GM12878 (cell line): Measurements from ENCODE around the gene CDH4. TPM values are rescaled to one million over a fixed set of nuclear protein-coding genes. Genes with fewer than 3 reads are reported as not detected.

Source experiments
- BMI1 ChIP-seq: fragments of 450-650 bp; IDR thresholded peaks from 2 replicates; pipeline ENCODE4 v1.6.1; 2016; ENCODE audit warnings: mild to moderate bottlenecking, moderate library complexity, borderline replicate concordance
- HCFC1 ChIP-seq: fragments of 150-350 bp; IDR thresholded peaks from 2 replicates; pipeline ENCODE4 v1.6.1; 2014; ENCODE audit warnings: low read length
- MYC ChIP-seq: IDR thresholded peaks from 2 replicates; pipeline ENCODE4 v1.6.1; 2011; ENCODE audit warnings: mild to moderate bottlenecking, low read length, moderate library complexity, inconsistent platforms; ENCODE audit not compliant: insufficient read depth, insufficient replicate concordance, insufficient read length, severe bottlenecking
- NFYB ChIP-seq: IDR thresholded peaks from 2 replicates; pipeline ENCODE4 v1.6.1; 2011; ENCODE audit warnings: low read depth, mild to moderate bottlenecking, low read length, improper control_type of control experiment, moderate library complexity; ENCODE audit not compliant: insufficient read depth
- SP1 ChIP-seq: IDR thresholded peaks from one replicate; pipeline ENCODE4 v1.6.1; 2011; ENCODE audit warnings: low read depth, low read length
- SUPT20H ChIP-seq: IDR thresholded peaks from 2 replicates; pipeline ENCODE4 v1.6.1; 2011; ENCODE audit warnings: low read depth, mild to moderate bottlenecking, low read length, moderate library complexity, borderline replicate concordance; ENCODE audit not compliant: control insufficient read depth
- TCF12 ChIP-seq: IDR thresholded peaks from 2 replicates; pipeline ENCODE4 v1.6.1; 2011; ENCODE audit warnings: low read depth, mild to moderate bottlenecking, low read length
- polyA plus RNA-seq, 11 experiments: library from polyadenylated mRNA; depleted of rRNA in 4 of 11; unstranded in 6 of 11; stranded (reverse) in 5 of 11; fragments of >200 nt; fragmentation: Nextera tagmentation in 4 of 11; fragmentation: Illumina TruSeq in 1 of 11; extraction: Ambion mirVana in 4 of 11; extraction: Trizol in 1 of 11; gene quantifications; 1 replicate in 1 of 11; 2 replicates in 10 of 11; pipeline versions ENCODE4 v1.2.1 to v1.2.3, GENCODE V29; 2011 to 2016; ENCODE audit warnings: inconsistent platforms in 2 of 11, missing spikeins in 2 of 11, low read depth in 1 of 11
- total RNA-seq, 4 experiments: library from RNA; depleted of rRNA in 3 of 4; stranded (reverse); fragments of >200 nt in 3 of 4; fragmentation: Illumina TruSeq in 1 of 4; extraction: Trizol in 1 of 4; gene quantifications; 2 replicates each; pipeline versions ENCODE4 v1.2.1 to v1.2.3, GENCODE V29; 2013 to 2021
- TF ChIP-seq, protein P1 (sequence below): fragments of 450-650 bp; IDR thresholded peaks from 2 replicates; pipeline ENCODE4 v1.6.1; 2016; ENCODE audit warnings: mild to moderate bottlenecking, moderate library complexity, borderline replicate concordance
- TF ChIP-seq, protein P2 (sequence below): IDR thresholded peaks from 2 replicates; pipeline ENCODE4 v1.6.1; 2011; ENCODE audit warnings: borderline replicate concordance, low read depth, mild to moderate bottlenecking, moderate library complexity, low read length; ENCODE audit not compliant: insufficient read depth, poor library complexity, severe bottlenecking
- TF ChIP-seq, protein P3 (sequence below): IDR thresholded peaks from 2 replicates; pipeline ENCODE4 v1.6.1; 2012; ENCODE audit warnings: low read depth, low read length, improper control_type of control experiment
- TF ChIP-seq, protein P4 (sequence below): fragments of 450-650 bp; IDR thresholded peaks from 2 replicates; pipeline ENCODE4 v1.6.1; 2017; ENCODE audit warnings: mild to moderate bottlenecking, moderate library complexity
- TF ChIP-seq, protein P5 (sequence below): IDR thresholded peaks from 2 replicates; pipeline ENCODE4 v1.6.1; 2011; ENCODE audit warnings: borderline replicate concordance, low read depth, mild to moderate bottlenecking, moderate library complexity, mixed read lengths, low read length; ENCODE audit not compliant: insufficient read depth; ENCODE audit errors: extremely low read length
- TF ChIP-seq, protein P6 (sequence below): fragments of 450-650 bp; IDR thresholded peaks from 2 replicates; pipeline ENCODE4 v1.6.1; 2017; ENCODE audit warnings: antibody characterized with exemption, mild to moderate bottlenecking, moderate library complexity

The CDH4 gene
- total and polyA plus RNA-seq, 10 of the 15 experiments (the other 5 are each of a cell fraction or from before 2014, with no cell fraction given) = not detected

DNA sequence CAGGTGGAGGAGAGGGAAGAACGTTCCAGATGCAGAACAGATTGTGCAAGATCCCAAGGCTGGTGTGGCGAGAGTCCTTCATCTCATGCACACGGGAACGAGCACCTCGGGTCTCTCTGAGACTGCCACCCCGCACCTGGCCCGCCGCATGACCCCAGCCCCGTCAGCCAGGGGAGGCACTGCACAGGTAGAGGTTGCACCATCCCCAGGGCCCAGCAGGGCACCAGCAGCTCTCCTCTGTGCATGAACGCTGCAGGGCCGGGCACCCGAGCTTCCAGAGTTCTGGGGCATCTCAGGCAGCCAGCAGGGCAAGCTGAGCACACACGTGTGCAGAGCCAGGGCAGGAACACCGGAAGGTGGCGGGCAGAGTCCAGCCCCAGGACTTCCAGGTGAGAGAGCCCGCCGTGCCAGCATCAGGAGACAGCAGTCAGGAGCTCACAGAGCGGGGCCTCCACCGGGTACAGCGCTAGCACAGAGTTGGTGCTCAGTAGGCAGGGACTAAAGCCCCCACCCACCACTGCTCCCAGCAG, 620.4 kb downstream of the CDH4 start (continued):
- TF ChIP-seq, protein P1, sequence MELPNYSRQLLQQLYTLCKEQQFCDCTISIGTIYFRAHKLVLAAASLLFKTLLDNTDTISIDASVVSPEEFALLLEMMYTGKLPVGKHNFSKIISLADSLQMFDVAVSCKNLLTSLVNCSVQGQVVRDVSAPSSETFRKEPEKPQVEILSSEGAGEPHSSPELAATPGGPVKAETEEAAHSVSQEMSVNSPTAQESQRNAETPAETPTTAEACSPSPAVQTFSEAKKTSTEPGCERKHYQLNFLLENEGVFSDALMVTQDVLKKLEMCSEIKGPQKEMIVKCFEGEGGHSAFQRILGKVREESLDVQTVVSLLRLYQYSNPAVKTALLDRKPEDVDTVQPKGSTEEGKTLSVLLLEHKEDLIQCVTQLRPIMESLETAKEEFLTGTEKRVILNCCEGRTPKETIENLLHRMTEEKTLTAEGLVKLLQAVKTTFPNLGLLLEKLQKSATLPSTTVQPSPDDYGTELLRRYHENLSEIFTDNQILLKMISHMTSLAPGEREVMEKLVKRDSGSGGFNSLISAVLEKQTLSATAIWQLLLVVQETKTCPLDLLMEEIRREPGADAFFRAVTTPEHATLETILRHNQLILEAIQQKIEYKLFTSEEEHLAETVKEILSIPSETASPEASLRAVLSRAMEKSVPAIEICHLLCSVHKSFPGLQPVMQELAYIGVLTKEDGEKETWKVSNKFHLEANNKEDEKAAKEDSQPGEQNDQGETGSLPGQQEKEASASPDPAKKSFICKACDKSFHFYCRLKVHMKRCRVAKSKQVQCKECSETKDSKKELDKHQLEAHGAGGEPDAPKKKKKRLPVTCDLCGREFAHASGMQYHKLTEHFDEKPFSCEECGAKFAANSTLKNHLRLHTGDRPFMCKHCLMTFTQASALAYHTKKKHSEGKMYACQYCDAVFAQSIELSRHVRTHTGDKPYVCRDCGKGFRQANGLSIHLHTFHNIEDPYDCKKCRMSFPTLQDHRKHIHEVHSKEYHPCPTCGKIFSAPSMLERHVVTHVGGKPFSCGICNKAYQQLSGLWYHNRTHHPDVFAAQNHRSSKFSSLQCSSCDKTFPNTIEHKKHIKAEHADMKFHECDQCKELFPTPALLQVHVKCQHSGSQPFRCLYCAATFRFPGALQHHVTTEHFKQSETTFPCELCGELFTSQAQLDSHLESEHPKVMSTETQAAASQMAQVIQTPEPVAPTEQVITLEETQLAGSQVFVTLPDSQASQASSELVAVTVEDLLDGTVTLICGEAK = no peak
- no peak for TF ChIP-seq SP1
- no peak for TF ChIP-seq TCF12
- TF ChIP-seq, protein P2, sequence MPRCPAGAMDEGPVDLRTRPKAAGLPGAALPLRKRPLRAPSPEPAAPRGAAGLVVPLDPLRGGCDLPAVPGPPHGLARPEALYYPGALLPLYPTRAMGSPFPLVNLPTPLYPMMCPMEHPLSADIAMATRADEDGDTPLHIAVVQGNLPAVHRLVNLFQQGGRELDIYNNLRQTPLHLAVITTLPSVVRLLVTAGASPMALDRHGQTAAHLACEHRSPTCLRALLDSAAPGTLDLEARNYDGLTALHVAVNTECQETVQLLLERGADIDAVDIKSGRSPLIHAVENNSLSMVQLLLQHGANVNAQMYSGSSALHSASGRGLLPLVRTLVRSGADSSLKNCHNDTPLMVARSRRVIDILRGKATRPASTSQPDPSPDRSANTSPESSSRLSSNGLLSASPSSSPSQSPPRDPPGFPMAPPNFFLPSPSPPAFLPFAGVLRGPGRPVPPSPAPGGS = no peak
- TF ChIP-seq, protein P3, sequence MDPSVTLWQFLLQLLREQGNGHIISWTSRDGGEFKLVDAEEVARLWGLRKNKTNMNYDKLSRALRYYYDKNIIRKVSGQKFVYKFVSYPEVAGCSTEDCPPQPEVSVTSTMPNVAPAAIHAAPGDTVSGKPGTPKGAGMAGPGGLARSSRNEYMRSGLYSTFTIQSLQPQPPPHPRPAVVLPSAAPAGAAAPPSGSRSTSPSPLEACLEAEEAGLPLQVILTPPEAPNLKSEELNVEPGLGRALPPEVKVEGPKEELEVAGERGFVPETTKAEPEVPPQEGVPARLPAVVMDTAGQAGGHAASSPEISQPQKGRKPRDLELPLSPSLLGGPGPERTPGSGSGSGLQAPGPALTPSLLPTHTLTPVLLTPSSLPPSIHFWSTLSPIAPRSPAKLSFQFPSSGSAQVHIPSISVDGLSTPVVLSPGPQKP = no peak
- TF ChIP-seq SUPT20H = no peak
- TF ChIP-seq NFYB = no peak
- TF ChIP-seq BMI1 = no peak
- TF ChIP-seq, protein P4, sequence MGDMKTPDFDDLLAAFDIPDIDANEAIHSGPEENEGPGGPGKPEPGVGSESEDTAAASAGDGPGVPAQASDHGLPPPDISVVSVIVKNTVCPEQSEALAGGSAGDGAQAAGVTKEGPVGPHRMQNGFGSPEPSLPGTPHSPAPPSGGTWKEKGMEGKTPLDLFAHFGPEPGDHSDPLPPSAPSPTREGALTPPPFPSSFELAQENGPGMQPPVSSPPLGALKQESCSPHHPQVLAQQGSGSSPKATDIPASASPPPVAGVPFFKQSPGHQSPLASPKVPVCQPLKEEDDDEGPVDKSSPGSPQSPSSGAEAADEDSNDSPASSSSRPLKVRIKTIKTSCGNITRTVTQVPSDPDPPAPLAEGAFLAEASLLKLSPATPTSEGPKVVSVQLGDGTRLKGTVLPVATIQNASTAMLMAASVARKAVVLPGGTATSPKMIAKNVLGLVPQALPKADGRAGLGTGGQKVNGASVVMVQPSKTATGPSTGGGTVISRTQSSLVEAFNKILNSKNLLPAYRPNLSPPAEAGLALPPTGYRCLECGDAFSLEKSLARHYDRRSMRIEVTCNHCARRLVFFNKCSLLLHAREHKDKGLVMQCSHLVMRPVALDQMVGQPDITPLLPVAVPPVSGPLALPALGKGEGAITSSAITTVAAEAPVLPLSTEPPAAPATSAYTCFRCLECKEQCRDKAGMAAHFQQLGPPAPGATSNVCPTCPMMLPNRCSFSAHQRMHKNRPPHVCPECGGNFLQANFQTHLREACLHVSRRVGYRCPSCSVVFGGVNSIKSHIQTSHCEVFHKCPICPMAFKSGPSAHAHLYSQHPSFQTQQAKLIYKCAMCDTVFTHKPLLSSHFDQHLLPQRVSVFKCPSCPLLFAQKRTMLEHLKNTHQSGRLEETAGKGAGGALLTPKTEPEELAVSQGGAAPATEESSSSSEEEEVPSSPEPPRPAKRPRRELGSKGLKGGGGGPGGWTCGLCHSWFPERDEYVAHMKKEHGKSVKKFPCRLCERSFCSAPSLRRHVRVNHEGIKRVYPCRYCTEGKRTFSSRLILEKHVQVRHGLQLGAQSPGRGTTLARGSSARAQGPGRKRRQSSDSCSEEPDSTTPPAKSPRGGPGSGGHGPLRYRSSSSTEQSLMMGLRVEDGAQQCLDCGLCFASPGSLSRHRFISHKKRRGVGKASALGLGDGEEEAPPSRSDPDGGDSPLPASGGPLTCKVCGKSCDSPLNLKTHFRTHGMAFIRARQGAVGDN = no peak
- TF ChIP-seq, protein P5, sequence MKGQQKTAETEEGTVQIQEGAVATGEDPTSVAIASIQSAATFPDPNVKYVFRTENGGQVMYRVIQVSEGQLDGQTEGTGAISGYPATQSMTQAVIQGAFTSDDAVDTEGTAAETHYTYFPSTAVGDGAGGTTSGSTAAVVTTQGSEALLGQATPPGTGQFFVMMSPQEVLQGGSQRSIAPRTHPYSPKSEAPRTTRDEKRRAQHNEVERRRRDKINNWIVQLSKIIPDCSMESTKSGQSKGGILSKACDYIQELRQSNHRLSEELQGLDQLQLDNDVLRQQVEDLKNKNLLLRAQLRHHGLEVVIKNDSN = no peak
- TF ChIP-seq MYC = no peak
- TF ChIP-seq, protein P6, sequence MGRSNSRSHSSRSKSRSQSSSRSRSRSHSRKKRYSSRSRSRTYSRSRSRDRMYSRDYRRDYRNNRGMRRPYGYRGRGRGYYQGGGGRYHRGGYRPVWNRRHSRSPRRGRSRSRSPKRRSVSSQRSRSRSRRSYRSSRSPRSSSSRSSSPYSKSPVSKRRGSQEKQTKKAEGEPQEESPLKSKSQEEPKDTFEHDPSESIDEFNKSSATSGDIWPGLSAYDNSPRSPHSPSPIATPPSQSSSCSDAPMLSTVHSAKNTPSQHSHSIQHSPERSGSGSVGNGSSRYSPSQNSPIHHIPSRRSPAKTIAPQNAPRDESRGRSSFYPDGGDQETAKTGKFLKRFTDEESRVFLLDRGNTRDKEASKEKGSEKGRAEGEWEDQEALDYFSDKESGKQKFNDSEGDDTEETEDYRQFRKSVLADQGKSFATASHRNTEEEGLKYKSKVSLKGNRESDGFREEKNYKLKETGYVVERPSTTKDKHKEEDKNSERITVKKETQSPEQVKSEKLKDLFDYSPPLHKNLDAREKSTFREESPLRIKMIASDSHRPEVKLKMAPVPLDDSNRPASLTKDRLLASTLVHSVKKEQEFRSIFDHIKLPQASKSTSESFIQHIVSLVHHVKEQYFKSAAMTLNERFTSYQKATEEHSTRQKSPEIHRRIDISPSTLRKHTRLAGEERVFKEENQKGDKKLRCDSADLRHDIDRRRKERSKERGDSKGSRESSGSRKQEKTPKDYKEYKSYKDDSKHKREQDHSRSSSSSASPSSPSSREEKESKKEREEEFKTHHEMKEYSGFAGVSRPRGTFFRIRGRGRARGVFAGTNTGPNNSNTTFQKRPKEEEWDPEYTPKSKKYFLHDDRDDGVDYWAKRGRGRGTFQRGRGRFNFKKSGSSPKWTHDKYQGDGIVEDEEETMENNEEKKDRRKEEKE = no peak
- no peak for TF ChIP-seq HCFC1
- TF ChIP-seq, all 136 proteins: peak for 0
